Measurements from ENCODE around the gene ERP27. TPM values are rescaled to one million over a fixed set of nuclear protein-coding genes. Genes with fewer than 3 reads are reported as not detected.

The ERP27 gene
- total RNA-seq, 4 donors from 2014 or later = 0.88 to 24.3 (median 5.0) TPM; not detected in 1

DNA sequence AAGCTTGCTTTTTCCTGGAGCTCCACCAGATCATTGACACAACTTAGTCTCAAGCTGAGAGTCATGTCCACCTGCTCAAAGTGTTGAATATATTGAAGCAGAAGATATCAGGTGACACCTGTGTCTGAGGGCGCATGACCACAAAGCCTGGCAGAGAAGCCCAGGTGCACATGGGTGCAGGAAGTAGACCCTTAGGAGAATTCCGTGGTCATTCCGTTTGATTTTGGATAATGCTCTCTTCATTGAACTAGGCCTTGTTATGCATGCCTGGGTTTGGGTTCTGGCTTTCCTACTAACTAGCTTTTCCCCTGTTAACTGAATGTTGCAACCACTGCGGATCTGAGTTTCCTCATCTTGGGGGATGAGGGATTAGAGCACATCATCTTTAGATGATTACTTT lies 15.9 kb upstream of the ERP27 start:
- H3K4me1 ChIP-seq = peaks cover 24 to 54% of the 10 kb centered on the region in 2 donors
- H3K27ac ChIP-seq = peak overlapping the region in 2 of 3 donors; percentile 86 to 91
- intact Hi-C loops (cut with DNase I) = no loop called here

GRCh38 chr12:14953752-14954151 lies 15.4 kb upstream of the ERP27 start:
- no peak for TF ChIP-seq POLR2A (IDR thresholded peaks at IDR 0.05)
- TF ChIP-seq, protein P1, sequence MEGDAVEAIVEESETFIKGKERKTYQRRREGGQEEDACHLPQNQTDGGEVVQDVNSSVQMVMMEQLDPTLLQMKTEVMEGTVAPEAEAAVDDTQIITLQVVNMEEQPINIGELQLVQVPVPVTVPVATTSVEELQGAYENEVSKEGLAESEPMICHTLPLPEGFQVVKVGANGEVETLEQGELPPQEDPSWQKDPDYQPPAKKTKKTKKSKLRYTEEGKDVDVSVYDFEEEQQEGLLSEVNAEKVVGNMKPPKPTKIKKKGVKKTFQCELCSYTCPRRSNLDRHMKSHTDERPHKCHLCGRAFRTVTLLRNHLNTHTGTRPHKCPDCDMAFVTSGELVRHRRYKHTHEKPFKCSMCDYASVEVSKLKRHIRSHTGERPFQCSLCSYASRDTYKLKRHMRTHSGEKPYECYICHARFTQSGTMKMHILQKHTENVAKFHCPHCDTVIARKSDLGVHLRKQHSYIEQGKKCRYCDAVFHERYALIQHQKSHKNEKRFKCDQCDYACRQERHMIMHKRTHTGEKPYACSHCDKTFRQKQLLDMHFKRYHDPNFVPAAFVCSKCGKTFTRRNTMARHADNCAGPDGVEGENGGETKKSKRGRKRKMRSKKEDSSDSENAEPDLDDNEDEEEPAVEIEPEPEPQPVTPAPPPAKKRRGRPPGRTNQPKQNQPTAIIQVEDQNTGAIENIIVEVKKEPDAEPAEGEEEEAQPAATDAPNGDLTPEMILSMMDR (IDR thresholded peaks at IDR 0.05) = no peak
- Histone ChIP-seq H3K27me3 (no peaks in the 10 kb centered on the region), H3K4me3 (replicated peaks in 1 of 3) (no peak overlapping the region), H3K27ac (peak overlapping the region in 2 of 3 donors; percentile 86 to 91), H3K4me1 (peaks cover 29 to 59% of the 10 kb centered on the region in 2 donors), H3K36me3 (no peaks in the 10 kb centered on the region), H3K9me3 (no peaks in the 10 kb centered on the region)
- intact Hi-C loops (cut with DNase I) = no loop called here
- DNase-seq = no peak
- 80 to 91% methylated on average over 1 of the region's 1 CpG for WGBS, 2 donors

More for the DNA sequence above, 15.9 kb upstream of the ERP27 start:
- no peak for TF ChIP-seq POLR2A (IDR thresholded peaks at IDR 0.05)
- TF ChIP-seq, protein P1 (IDR thresholded peaks at IDR 0.05) = no peak
- no peaks in the 10 kb centered on the region for H3K27me3 ChIP-seq
- no peak for DNase-seq
- H3K36me3 ChIP-seq = no peaks in the 10 kb centered on the region
- no peaks in the 10 kb centered on the region for H3K9me3 ChIP-seq
- 77 to 89% methylated on average over 4 of the region's 4 CpGs for WGBS, 2 donors
- no peak overlapping the region for H3K4me3 ChIP-seq (replicated peaks in 1 of 3)

GRCh38 chr12:14952299-14952921 lies 14.1 kb upstream of the ERP27 start:
- Histone ChIP-seq H3K4me3 (replicated peaks in 1 of 3) (no peak overlapping the region), H3K9me3 (no peaks in the 10 kb centered on the region), H3K36me3 (no peaks in the 10 kb centered on the region), H3K27ac (peak overlapping the region; percentile 85 to 91 (median 86)), H3K4me1 (peaks cover 37 to 73% of the 10 kb centered on the region in 2 donors), H3K27me3 (no peaks in the 10 kb centered on the region)
- TF ChIP-seq POLR2A (IDR thresholded peaks at IDR 0.05) = no peak
- TF ChIP-seq, protein P1 (IDR thresholded peaks at IDR 0.05) = no peak
- intact Hi-C loops (cut with DNase I) = no loop called here
- WGBS, 2 donors = 39 to 40% methylated on average over 7 of the region's 7 CpGs
- DNase-seq = peak; percentile 26 to 35

- peak overlapping the region; percentile 85 to 91 (median 86) for H3K27ac ChIP-seq
- 70 to 80% methylated on average over 1 of the region's 1 CpG for WGBS, 2 donors
- DNase-seq = no peak
- peaks cover 37 to 78% of the 10 kb centered on the region in 2 donors for H3K4me1 ChIP-seq
- TF ChIP-seq, protein P1 (IDR thresholded peaks at IDR 0.05) = no peak
- no peak for TF ChIP-seq POLR2A (IDR thresholded peaks at IDR 0.05)
- peaks cover 0 to 5% of the 10 kb centered on the region in 2 donors for H3K36me3 ChIP-seq
- no peak overlapping the region for H3K4me3 ChIP-seq (replicated peaks in 1 of 3)
- intact Hi-C loops (cut with DNase I) = no loop called here
- no peaks in the 10 kb centered on the region for H3K9me3 ChIP-seq
- H3K27me3 ChIP-seq = no peaks in the 10 kb centered on the region
These were observed 13.5 kb upstream of the ERP27 start for GRCh38 chr12:14951851-14952250.

- peak overlapping the region; percentile 85 to 91 (median 86) for H3K27ac ChIP-seq
- intact Hi-C loops (cut with DNase I) = no loop called here
- TF ChIP-seq, protein P1 (IDR thresholded peaks at IDR 0.05) = no peak
- TF ChIP-seq POLR2A (IDR thresholded peaks at IDR 0.05) = no peak
- H3K36me3 ChIP-seq = peaks cover 0 to 7% of the 10 kb centered on the region in 2 donors
- WGBS, 2 donors = 89 to 93% methylated on average over 6 of the region's 6 CpGs
- no peak for DNase-seq
- H3K9me3 ChIP-seq = no peaks in the 10 kb centered on the region
- H3K4me3 ChIP-seq (replicated peaks in 1 of 3) = no peak overlapping the region
- H3K27me3 ChIP-seq = no peaks in the 10 kb centered on the region
- H3K4me1 ChIP-seq = peaks cover 37 to 85% of the 10 kb centered on the region in 2 donors
These were observed 12.8 kb upstream of the ERP27 start for GRCh38 chr12:14950982-14951746.

Measured in thyroid gland (tissue), 4 donors.